Thoracic aorta (tissue), 2 donors: Measurements from ENCODE around the gene DCLRE1B. TPM values are rescaled to one million over a fixed set of nuclear protein-coding genes. Genes with fewer than 3 reads are reported as not detected.

Experiments
- ATAC-seq: fragments of 150-250 bp; one replicate; pipeline ENCODE4 v1.8.0; 2017; ENCODE audit warnings: low read depth; ENCODE audit not compliant: insufficient number of reproducible peaks, low FRiP score
- DNase-seq: peaks from one replicate; pipeline ENCODE4 v3.0.0-alpha.2; 2020; ENCODE audit warnings: low spot score
- H3K27ac ChIP-seq, 2 donors: fragments of 200-600 bp; sonication (generic); 1 replicate in 1 of 2; 2 replicates in 1 of 2; pipeline ENCODE4 v1.5.1; 2016; ENCODE audit warnings: mild to moderate bottlenecking in 2 of 2, moderate library complexity in 2 of 2
- H3K27me3 ChIP-seq: fragments of 200-600 bp; sonication (generic); replicated peaks from 2 replicates; pipeline ENCODE4 v1.6.0; 2016; ENCODE audit warnings: mild to moderate bottlenecking; ENCODE audit not compliant: insufficient read depth
- H3K36me3 ChIP-seq: fragments of 200-600 bp; sonication (generic); one replicate; pipeline ENCODE4 v1.5.1; 2016
- H3K4me1 ChIP-seq, 2 donors: fragments of 200-600 bp; sonication (generic); 1 replicate in 1 of 2; 2 replicates in 1 of 2; pipeline versions ENCODE4 v1.5.1 to v1.6.0; 2016; ENCODE audit warnings: low read depth in 2 of 2, mild to moderate bottlenecking in 1 of 2; ENCODE audit not compliant: control insufficient read depth in 1 of 2
- H3K4me3 ChIP-seq: fragments of 200-600 bp; sonication (generic); 2 replicates; pipeline ENCODE4 v1.5.1; 2016; ENCODE audit warnings: mild to moderate bottlenecking
- H3K9me3 ChIP-seq: fragments of 200-600 bp; sonication (generic); 2 replicates; pipeline ENCODE4 v1.5.1; 2016
- total RNA-seq, 2 donors: library from RNA; depleted of rRNA; stranded (reverse); fragments of >200 nt; gene quantifications; one replicate each; pipeline versions ENCODE4 v1.1.0 to v1.2.3, GENCODE V29; 2016
- TF ChIP-seq, protein P1 (sequence below): fragments of 200-600 bp; sonication (generic); IDR thresholded peaks from one replicate; pipeline ENCODE4 v1.5.1; 2019; ENCODE audit warnings: antibody characterized with exemption

DCLRE1B gene
- total RNA-seq, 2 donors from 2014 or later: 3.2 to 4.4 TPM

DNA sequence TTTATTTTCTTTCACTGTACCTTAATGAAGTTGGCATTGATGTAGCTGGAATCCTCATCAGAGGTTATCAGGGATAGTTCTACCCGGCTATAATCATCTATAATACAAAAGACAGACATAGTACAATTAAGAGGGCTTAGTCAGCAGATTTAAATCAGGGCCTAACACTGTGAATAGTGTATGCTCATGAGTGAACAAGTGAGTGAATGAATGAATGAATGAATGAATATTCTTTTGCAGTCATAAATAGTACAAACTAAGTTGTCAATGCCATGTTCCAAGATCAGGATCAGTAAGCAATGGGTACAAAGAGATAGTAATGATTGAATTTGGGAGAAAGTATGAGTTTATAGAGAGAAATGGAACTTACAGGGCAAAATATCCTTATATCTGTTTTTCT lies 46.1 kb upstream of the DCLRE1B start:
- Histone ChIP-seq H3K27me3 (no peaks in the 10 kb centered on the region), H3K4me1 (peaks cover 2 to 6% of the 10 kb centered on the region in 2 donors), H3K36me3 (no peaks in the 10 kb centered on the region), H3K4me3 (no peak overlapping the region), H3K9me3 (no peaks in the 10 kb centered on the region), H3K27ac (no peak overlapping the region)
- TF ChIP-seq, protein P1, sequence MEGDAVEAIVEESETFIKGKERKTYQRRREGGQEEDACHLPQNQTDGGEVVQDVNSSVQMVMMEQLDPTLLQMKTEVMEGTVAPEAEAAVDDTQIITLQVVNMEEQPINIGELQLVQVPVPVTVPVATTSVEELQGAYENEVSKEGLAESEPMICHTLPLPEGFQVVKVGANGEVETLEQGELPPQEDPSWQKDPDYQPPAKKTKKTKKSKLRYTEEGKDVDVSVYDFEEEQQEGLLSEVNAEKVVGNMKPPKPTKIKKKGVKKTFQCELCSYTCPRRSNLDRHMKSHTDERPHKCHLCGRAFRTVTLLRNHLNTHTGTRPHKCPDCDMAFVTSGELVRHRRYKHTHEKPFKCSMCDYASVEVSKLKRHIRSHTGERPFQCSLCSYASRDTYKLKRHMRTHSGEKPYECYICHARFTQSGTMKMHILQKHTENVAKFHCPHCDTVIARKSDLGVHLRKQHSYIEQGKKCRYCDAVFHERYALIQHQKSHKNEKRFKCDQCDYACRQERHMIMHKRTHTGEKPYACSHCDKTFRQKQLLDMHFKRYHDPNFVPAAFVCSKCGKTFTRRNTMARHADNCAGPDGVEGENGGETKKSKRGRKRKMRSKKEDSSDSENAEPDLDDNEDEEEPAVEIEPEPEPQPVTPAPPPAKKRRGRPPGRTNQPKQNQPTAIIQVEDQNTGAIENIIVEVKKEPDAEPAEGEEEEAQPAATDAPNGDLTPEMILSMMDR: no peak
- DNase-seq (no peak), ATAC-seq (no peak)

DNA sequence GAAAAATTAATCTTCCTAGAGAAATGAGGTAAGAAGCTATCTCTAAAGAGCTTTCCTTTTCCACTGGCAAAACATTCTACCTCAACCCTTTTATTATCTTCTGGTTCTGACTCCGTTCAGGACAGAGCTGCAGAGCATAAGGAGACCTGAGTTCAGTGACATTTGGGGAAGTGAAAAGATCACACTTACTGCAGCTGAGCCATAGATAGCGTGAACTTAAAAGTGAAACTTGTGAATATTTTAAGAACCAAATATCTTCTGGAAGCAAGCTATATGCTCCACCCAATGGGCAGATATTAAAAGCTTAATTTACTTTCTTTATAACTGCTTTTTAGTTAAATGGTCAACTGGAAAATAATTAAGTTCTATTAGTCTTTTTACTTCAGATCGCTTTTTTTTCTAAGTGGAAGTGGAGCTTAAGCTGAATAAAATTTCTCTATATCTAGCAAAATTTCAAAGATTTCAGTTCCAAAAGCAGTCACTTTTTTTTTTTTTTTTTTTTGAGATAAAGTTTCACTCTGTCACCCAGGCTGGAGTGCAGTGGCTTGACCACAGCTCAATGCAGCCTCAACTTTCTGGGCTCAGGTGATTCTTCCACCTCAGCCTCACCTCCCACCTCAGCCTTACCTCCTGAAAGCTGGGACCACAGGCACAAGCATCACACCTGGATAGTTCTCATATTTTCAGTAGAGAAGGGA lies 45.5 kb upstream of the DCLRE1B start:
- no peak overlapping the region for H3K4me3 ChIP-seq
- H3K27ac ChIP-seq: no peak overlapping the region
- TF ChIP-seq, protein P1: no peak
- no peaks in the 10 kb centered on the region for H3K36me3 ChIP-seq
- no peaks in the 10 kb centered on the region for H3K27me3 ChIP-seq
- no peak for ATAC-seq
- DNase-seq: no peak
- no peaks in the 10 kb centered on the region for H3K9me3 ChIP-seq
- peaks cover 2 to 6% of the 10 kb centered on the region in 2 donors for H3K4me1 ChIP-seq

DNA sequence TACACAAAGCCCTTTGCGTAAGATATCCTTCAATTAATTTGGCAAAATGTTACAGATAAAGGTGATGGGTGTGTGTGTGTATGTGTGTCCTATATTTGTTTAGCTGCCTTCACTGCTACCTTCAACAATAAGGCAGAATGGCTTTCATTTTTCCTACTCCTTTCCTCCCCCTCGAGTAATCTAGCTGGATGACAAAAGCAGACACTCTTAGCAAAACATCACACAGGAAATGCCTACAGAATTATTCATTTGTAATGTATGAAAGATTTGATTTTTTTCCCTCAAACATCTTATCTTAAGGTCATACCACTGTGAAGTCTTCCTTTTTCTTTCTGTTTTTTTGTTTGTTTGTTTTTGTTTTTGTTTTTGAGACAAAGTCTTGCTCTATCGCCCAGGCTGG lies 44.2 kb upstream of the DCLRE1B start:
- H3K9me3 ChIP-seq: no peaks in the 10 kb centered on the region
- H3K4me3 ChIP-seq: no peak overlapping the region
- H3K36me3 ChIP-seq: no peaks in the 10 kb centered on the region
- TF ChIP-seq, protein P1: no peak
- H3K27me3 ChIP-seq: no peaks in the 10 kb centered on the region
- H3K27ac ChIP-seq: no peak overlapping the region
- peaks cover 2 to 6% of the 10 kb centered on the region in 2 donors for H3K4me1 ChIP-seq
- no peak for DNase-seq
- no peak for ATAC-seq

DNA sequence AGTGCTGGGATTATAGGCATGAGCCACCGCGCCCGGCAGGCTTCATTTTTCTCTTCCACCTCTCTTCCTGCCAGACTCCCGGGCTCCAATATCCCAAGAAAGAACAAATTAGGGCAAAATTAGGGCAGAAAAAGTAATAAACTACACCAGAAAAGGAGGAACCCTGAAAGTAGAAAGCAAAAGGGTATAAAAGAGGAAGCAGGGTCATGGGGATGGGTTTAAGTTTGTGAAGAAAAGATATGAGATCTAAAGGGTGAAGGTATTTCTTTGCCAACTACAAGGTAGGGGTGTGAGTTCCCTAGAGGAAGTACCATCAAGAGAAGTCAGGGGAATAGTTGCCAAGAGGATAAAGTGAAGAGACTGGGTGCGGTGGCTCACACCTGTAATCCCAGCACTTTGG lies 43.5 kb upstream of the DCLRE1B start:
- Histone ChIP-seq H3K36me3 (no peaks in the 10 kb centered on the region), H3K9me3 (no peaks in the 10 kb centered on the region), H3K27ac (no peak overlapping the region), H3K4me1 (peaks cover 2 to 6% of the 10 kb centered on the region in 2 donors), H3K27me3 (no peaks in the 10 kb centered on the region), H3K4me3 (no peak overlapping the region)
- TF ChIP-seq, protein P1: no peak
- DNase-seq (no peak), ATAC-seq (no peak)

DNA sequence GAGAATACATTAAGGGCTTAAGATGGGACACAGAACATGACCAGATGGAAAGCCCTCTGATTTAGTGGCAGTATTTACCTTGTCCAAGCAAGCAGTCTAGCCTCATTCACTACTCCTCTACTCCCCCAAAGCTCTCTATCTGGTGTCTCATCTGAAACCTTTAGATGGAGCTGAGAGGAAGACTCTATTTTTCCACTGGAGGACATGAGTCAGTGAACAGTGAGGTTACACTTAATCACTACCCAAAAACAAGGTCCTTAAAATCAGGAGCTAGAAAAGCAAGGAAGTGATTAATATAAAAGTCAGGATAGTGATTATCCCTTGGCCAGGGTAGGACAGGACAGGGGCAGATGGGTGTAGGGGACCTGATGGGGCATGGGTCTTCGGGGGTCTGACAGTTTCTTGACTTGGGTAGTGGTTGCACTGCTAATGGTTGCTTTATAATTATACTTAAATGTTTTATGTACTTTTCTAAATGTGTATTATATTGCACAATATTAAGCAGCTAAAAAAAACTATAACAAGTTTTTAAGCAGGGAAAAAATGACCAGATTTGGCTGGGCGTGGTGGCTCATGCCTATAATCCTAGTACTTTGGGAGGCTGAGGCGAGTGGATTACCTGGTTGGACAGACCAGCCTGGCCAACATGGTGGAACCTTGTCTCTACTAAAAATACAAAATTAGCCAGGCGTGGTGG lies 36.6 kb upstream of the DCLRE1B start:
- Histone ChIP-seq H3K27me3 (no peaks in the 10 kb centered on the region), H3K36me3 (no peaks in the 10 kb centered on the region), H3K27ac (no peak overlapping the region), H3K4me3 (no peak overlapping the region), H3K9me3 (no peaks in the 10 kb centered on the region), H3K4me1 (peaks cover 0 to 14% of the 10 kb centered on the region in 2 donors)
- no peak for DNase-seq
- ATAC-seq: no peak
- TF ChIP-seq, protein P1: no peak
